HPDE6-E6E7 (cell line): ENCODE data around the gene SLC16A2.
A peak's percentile ranks its signal among the peaks of the same experiment; 100 is the strongest.
"Not testable (repeated sequence)": the region's sequence is repeated elsewhere in the genome, so short reads cannot be mapped to it uniquely, and the experiment has no call there.

ENCODE experiments used
- DNase-seq: peaks from one replicate; pipeline ENCODE4 v3.0.0; 2011; ENCODE audit warnings: missing footprints; ENCODE audit errors: extremely low spot score

The SLC16A2 gene

GRCh38 chrX:74506317-74507115 lies 85.2 kb downstream of the SLC16A2 start:
- no peak for DNase-seq

GRCh38 chrX:74507191-74507590 lies 85.9 kb downstream of the SLC16A2 start:
- DNase-seq, result no peak

- no peak for DNase-seq
These were observed 88.7 kb downstream of the SLC16A2 start for GRCh38 chrX:74509989-74510388.

DNA sequence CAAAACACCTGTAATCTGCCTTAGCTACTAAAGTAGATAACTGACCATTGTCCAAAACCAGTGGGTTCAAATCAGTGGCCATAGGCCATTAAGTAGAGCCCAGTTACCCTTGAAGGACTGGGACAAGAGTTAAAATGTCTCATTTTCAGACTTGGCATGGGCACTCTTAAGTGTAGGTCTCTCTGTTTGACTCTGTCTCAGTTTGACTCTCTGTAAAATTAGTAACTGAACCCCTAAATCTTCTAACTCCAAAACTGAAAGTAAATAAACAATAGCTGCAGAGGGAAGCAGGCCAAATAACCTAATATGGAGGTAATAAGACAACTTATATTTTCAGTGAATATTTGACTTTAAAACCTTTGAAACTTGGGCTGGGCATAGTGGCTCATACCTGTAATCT lies 89.1 kb downstream of the SLC16A2 start:
- DNase-seq, result no peak

DNA sequence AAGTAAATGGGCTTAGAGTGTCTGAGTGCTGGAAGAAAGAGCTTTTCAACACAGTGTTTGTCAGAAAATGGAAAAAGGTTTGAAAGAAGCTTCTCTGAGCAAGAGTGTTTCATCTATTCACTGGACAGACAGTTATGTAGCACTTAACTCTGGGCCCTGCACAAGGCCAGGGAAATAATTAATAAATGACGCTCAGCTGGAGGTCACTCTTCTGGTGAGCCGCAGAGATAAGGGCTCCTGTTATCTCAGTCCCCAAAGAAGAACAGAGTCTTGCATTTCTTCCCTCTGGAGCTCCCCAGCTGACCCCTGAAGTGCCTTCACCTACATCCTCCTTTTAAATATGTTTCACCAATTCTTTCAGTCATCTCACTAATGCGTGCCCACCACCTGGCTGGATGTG lies 90.4 kb downstream of the SLC16A2 start:
- no peak for DNase-seq

DNA sequence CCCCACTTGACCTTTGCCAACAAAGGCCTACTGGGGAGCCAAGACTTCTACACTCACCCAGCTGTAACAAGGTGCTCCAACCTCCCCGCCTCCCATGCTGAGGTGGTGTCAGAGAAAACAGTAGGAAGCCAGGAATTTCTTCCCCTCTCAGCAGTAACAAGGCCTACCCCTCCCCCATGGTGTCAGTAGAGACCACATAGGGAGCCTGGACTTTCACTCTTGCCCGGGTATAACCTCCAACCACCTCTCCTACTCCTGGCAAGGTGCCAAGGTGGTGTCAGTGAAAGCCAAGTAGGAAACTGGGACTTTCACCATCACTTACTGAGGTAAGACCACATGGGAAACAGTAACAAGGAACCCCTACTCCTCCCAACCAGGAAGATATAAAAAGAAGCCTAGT lies 93.1 kb downstream of the SLC16A2 start:
- no peak for DNase-seq

- DNase-seq, result no peak
These were observed 94.1 kb downstream of the SLC16A2 start for GRCh38 chrX:74515356-74515755.

- DNase-seq, result not testable (repeated sequence)
These were observed 94.7 kb downstream of the SLC16A2 start for GRCh38 chrX:74516013-74516412.

DNA sequence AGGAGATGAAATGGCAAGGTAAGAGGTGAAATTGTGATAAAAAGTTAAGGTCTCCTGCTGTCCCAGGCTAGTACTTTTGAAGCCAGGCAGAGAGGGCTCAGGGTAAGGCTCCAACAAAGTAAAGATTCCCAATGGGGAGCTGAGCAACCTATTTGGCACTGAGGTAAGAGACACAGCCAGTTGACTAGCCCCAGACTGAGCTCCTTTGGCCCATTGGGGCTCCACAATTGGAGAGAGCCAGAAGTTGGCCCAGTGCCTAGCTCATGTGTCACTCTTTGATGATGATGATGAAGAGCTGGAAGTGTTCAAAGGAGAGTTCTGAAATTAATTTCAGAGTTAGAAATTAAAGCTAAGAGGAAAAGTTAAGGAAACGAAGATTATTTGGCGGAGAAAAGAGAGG lies 98.6 kb downstream of the SLC16A2 start:
- no peak for DNase-seq

DNA sequence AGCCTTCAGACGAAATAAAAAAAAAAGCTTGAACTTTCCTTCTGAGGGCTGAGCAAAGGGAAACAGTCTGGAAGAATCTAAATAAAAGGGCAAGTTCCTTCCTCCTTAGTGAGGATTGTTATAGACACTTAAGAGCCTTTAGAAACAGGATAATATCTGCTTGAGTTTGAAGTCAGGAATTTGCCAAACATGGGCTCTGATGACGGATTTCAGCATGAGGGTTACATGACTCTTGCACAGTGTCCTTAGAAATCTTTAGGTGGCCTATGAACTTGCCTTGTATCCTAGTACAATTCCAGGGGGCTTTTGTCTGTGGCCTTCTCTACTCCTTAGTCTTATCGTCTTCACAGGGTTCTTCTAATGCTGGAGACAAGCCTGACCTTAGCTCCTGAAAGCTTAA lies 99.0 kb downstream of the SLC16A2 start:
- no peak for DNase-seq

DNA sequence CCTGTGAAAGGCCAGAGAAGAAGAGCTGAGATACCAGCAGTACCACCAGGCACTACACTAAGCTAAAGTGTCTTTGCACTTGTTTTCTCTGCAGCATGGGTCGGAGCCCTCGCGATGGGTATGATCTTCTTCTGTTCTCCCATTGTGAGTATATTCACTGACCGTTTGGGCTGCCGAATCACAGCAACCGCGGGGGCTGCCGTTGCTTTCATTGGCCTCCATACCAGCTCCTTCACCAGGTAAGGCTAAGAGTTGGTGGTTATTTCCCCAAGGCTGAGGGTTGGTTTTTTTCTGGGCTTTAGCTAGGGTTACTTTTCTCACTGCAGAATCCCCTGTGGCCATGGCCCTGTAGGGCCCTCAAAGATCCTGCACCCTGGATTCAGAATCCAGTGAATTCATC lies 99.6 kb downstream of the SLC16A2 start:
- no peak for DNase-seq

DNA sequence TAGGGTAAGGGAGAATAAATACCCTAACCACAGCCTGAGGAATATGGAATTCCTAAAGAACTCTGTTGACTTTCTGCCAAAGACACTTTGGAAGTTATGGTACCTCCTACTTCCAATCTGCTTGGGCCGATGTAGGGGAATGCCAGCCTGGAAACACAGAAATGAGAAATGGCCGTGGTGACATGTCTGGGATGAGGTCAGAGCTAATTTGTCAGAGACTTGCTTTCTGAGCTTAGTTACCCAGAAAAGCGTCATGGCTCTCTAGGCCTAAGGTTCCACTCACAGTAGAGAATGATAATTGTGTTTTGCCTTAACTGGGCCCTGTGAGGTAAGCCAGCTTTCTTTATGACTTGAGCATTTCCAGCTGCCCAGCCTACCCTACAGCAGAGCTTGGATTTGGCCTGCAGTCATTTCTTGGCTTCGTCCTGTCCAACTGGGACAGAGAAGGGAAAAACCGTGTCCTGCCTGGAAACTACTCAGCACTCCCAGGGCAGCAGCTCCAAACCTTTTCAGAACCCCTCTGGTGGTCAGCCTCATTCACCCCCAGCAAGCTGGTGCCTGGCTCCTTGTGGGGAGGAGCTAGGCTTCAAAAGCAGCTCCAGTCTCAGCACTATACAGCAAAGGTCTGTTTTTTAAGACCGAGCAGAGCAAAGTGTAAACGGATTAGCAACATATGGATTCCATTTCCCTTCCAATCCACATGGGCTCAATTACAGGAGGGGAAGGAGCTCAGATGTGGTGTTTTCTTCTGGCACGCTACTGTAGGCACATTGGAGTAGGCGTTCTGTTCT lies 100.9 kb downstream of the SLC16A2 start:
- DNase-seq, result no peak

GRCh38 chrX:74523224-74523623 lies 101.9 kb downstream of the SLC16A2 start:
- no peak for DNase-seq

DNA sequence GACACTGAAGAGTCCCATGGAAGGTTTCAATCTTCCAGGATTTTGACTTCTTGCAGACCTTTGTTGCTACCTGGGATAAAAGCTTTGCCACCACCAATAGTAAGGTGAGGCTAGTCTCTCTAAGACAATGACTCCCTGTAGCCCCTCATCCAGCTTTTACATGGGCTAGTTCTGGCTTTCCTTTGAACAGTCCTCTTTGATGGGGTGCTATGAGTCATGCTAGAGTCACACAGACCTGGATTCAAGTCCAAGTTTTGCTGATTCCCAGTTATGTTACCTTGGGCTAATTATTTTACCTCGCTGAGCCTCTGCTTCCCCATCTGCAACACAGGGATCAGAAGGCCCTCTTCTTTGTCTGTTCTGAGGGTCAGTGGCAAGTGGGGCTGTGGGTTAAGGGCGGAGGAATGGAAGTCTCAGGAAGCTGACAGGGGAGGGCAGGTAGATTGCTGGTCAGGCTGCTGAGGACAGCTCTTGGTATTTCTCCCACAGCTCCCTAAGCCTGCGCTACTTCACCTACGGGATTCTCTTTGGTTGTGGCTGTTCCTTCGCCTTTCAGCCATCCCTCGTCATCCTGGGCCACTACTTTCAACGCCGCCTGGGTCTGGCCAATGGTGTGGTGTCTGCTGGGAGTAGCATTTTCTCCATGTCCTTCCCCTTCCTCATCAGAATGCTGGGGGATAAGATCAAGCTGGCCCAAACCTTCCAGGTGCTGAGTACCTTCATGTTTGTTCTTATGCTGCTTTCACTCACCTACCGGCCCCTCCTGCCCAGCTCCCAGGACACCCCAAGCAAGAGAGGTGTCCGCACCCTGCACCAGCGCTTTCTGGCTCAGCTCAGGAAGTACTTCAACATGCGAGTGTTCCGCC lies 102.8 kb downstream of the SLC16A2 start:
- no peak for DNase-seq

DNA sequence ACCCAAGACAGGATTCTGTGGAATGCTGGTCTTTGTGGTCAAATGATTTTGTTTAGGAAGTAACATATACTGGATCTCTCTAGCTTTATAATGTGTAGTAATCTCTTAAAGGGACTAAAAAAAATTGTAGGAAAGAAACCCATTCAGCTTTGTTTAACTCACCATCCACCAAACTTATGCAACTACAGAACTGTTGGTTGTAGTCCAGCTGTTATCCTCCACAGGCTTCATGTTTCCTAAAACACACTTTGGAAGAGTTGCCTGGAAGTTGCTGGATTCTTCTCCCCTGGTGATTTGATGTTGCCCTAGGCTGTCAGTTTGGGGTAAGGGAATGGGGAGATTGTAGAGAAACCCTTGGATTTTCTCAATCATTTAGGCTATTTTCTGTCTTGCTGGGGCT lies 103.8 kb downstream of the SLC16A2 start:
- no peak for DNase-seq

- DNase-seq, result no peak
These were observed 105.5 kb downstream of the SLC16A2 start for GRCh38 chrX:74526764-74527163.

GRCh38 chrX:74527350-74527749 lies 106.1 kb downstream of the SLC16A2 start:
- DNase-seq, result no peak

DNA sequence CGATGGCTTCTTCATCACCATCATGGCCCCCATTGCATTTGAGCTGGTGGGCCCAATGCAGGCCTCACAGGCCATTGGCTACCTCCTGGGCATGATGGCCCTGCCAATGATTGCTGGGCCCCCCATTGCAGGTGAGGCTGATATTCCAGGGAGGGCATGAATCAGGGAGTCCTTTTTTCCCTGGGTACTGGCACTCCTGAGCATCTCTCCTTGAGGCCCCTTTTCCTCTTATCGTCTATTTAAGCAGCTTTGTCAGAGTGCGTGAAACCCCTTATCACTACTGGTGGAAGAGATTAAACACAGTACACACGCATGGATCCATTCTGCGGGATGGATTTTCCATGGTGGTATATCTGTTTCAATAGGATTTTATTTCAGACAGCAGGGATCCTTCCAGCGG lies 108.0 kb downstream of the SLC16A2 start:
- no peak for DNase-seq

DNA sequence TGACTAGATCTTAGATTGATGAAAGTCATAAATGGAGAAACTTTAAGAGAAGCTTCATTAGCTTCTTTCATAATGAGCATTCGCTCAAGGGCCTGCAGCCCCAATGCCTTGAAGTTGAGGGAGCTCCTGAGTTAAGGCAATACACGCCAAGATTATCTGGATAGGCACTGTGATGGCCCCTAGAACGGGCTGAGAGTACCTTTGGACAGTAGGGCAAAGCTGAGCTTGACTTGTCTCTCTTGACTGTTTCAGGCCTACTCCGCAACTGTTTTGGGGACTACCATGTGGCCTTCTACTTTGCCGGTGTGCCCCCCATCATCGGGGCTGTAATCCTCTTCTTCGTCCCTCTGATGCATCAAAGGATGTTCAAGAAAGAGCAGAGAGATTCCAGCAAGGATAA lies 109.8 kb downstream of the SLC16A2 start:
- no peak for DNase-seq

- peak; percentile 10 for DNase-seq
These were observed 113.3 kb downstream of the SLC16A2 start for GRCh38 chrX:74534569-74535038.

- DNase-seq, result no peak
These were observed 113.8 kb downstream of the SLC16A2 start for GRCh38 chrX:74535086-74535407.
